ENCODE measurements around the gene PCGF2.

PCGF2 gene

GRCh38 chr17:38717139-38717745, 30.9 kb downstream of the PCGF2 start:
- DNase-seq (ENCODE audit: low spot score), result no peak

GRCh38 chr17:38716368-38717005, 31.6 kb downstream of the PCGF2 start:
- DNase-seq (ENCODE audit: low spot score), result no peak

GRCh38 chr17:38715216-38715943, 32.8 kb downstream of the PCGF2 start:
- DNase-seq (ENCODE audit: low spot score), result no peak

- no peak for DNase-seq (ENCODE audit: low spot score)
Observed at GRCh38 chr17:38713456-38714075, 34.6 kb downstream of the PCGF2 start.

GRCh38 chr17:38712593-38712992, 35.5 kb downstream of the PCGF2 start:
- no peak for DNase-seq (ENCODE audit: low spot score)

GRCh38 chr17:38711792-38712571, 36.2 kb downstream of the PCGF2 start:
- no peak for DNase-seq (ENCODE audit: low spot score)

GRCh38 chr17:38710985-38711384, 37.2 kb downstream of the PCGF2 start:
- DNase-seq (ENCODE audit: low spot score), result no peak

GRCh38 chr17:38710604-38710962, 37.6 kb downstream of the PCGF2 start:
- DNase-seq (ENCODE audit: low spot score), result no peak

- no peak for DNase-seq (ENCODE audit: low spot score)
Observed at GRCh38 chr17:38709864-38710603, 38.1 kb downstream of the PCGF2 start.

- DNase-seq (ENCODE audit: low spot score), result no peak
Observed at GRCh38 chr17:38709104-38709820, 38.9 kb downstream of the PCGF2 start.

GRCh38 chr17:38707678-38708351, 40.3 kb downstream of the PCGF2 start:
- no peak for DNase-seq (ENCODE audit: low spot score)

GRCh38 chr17:38706505-38707216, 41.5 kb downstream of the PCGF2 start:
- peak; percentile 20 for DNase-seq (ENCODE audit: low spot score)

- no peak for DNase-seq (ENCODE audit: low spot score)
Observed at GRCh38 chr17:38705803-38706504, 42.2 kb downstream of the PCGF2 start.

GRCh38 chr17:38705523-38705802, 42.7 kb downstream of the PCGF2 start:
- DNase-seq (ENCODE audit: low spot score), result no peak

- peak; percentile 62 for DNase-seq (ENCODE audit: low spot score)
Observed at GRCh38 chr17:38704606-38705522, 43.3 kb downstream of the PCGF2 start, which contains the start of gene MLLT6. Gene MLLT6 (plus strand): TSS chr17:38705273. CDS start chr17:38705633, 360 bp downstream.

GRCh38 chr17:38703742-38704605, 44.2 kb downstream of the PCGF2 start:
- peak; percentile 91 for DNase-seq (ENCODE audit: low spot score)

All from activated CD4-positive, alpha-beta T cell treated with anti-CD3 and anti-CD28 coated beads, Interleukin-2, Interleukin-4, amounts not matched to agents 100 ng/mL and 50 ng/mL, durations not matched to agents 16 hours and 8 hours (primary cell).